Endothelial cell of umbilical vein (primary cell): ENCODE results near the gene PARM1. TPM values are rescaled to one million over a fixed set of nuclear protein-coding genes. Genes with fewer than 3 reads are reported as not detected.

Experiments used
- BruUV-seq: library from RNA; stranded (reverse); fragments of 400-500 nt; replicated peaks from 2 replicates; lab custom pipeline; 2021; lab: Mats Ljungman, UMichigan
- CTCF ChIA-PET: fragments of 300-600, 350-600 bp; sonication (Branson Sonifier 250); formaldehyde crosslinking; loops from one replicate; lab custom pipeline; 2021; ENCODE audit warnings: antibody characterized with exemption, inconsistent platforms; lab: Charles Lee
- POLR2A ChIA-PET: fragments of 300-600, 350-600 bp; sonication (Branson Sonifier 250); formaldehyde crosslinking; loops from one replicate; lab custom pipeline; 2021; ENCODE audit warnings: antibody characterized with exemption, inconsistent platforms; lab: Charles Lee
- DNase-seq: peaks from one replicate; pipeline ENCODE4 v3.0.0-alpha.2; 2011; ENCODE audit warnings: low read depth, low spot score
- FAIRE-seq: peaks from 2 replicates; lab custom pipeline; 2011; peaks lifted over from hg19 to GRCh38; lab: Jason Lieb, UNC
- H2AFZ ChIP-seq: 2 replicates; pipeline ENCODE4 v1.6.0; 2012; ENCODE audit warnings: low read depth, low read length, control low read depth, inconsistent platforms
- H3K27ac ChIP-seq: 2 replicates; pipeline ENCODE4 v1.5.1; 2011; ENCODE audit warnings: low read depth, mild to moderate bottlenecking, control low read depth, low read length, moderate library complexity; ENCODE audit not compliant: insufficient read depth
- H3K27me3 ChIP-seq, 2 experiments: 2 replicates each; pipeline versions ENCODE4 v1.6.0 to v1.6.1; 2011; ENCODE audit warnings: low read length in 2 of 2, mixed read lengths in 1 of 2; ENCODE audit not compliant: control insufficient read depth in 2 of 2, insufficient read depth in 2 of 2
- H3K36me3 ChIP-seq, 2 experiments: 2 replicates in 1 of 2; 3 replicates in 1 of 2; pipeline ENCODE4 v1.5.1; 2011; ENCODE audit warnings: low read length in 2 of 2, mild to moderate bottlenecking in 1 of 2, moderate library complexity in 1 of 2; ENCODE audit not compliant: control insufficient read depth in 2 of 2, insufficient read depth in 2 of 2; ENCODE audit errors: extremely low read depth in 1 of 2
- H3K4me1 ChIP-seq: 3 replicates; pipeline ENCODE4 v1.5.1; 2011; ENCODE audit warnings: mild to moderate bottlenecking, low read length; ENCODE audit not compliant: control insufficient read depth, insufficient read depth; ENCODE audit errors: extremely low read depth
- H3K4me2 ChIP-seq: 2 replicates; pipeline ENCODE4 v1.6.1; 2011; ENCODE audit warnings: low read length, control low read depth, mixed read lengths; ENCODE audit not compliant: insufficient read depth
- H3K4me3 ChIP-seq, 3 experiments: fragments of 200-600 bp in 1 of 3; sonication (generic), shearing (Covaris generic) in 1 of 3; replicated peaks in 1 of 3; 2 replicates each; pipeline ENCODE4 v1.5.1; 2011 to 2016; ENCODE audit warnings: control low read depth in 3 of 3, low read length in 3 of 3, mild to moderate bottlenecking in 2 of 3, inconsistent platforms in 1 of 3, low read depth in 1 of 3, moderate library complexity in 1 of 3; ENCODE audit not compliant: insufficient read depth in 1 of 3
- H3K79me2 ChIP-seq: 2 replicates; pipeline ENCODE4 v1.6.0; 2012; ENCODE audit warnings: low read length, inconsistent platforms; ENCODE audit not compliant: control insufficient read depth, insufficient read depth
- H3K9ac ChIP-seq: replicated peaks from 2 replicates; pipeline ENCODE3; 2011; ENCODE audit warnings: low read length, control low read depth; ENCODE audit not compliant: insufficient read depth; ENCODE audit errors: extremely low read depth
- H3K9me1 ChIP-seq: replicated peaks from 3 replicates; pipeline ENCODE4 v1.6.0; 2011; ENCODE audit warnings: mild to moderate bottlenecking, low read length; ENCODE audit not compliant: control insufficient read depth, insufficient read depth; ENCODE audit errors: extremely low read depth
- H3K9me3 ChIP-seq: replicated peaks from 2 replicates; pipeline ENCODE4 v1.5.1; 2012; ENCODE audit warnings: low read length, inconsistent platforms; ENCODE audit not compliant: control insufficient read depth, insufficient read depth
- H4K20me1 ChIP-seq: replicated peaks from 2 replicates; pipeline ENCODE3; 2011; ENCODE audit warnings: mild to moderate bottlenecking, low read length; ENCODE audit not compliant: control insufficient read depth, insufficient read depth; ENCODE audit errors: extremely low read depth
- CTCF ChIP-seq, 2 donors: IDR thresholded peaks; 1 replicate in 1 of 2; 2 replicates in 1 of 2; pipeline ENCODE4 v1.5.1; 2011; ENCODE audit warnings: low read length in 2 of 2, mild to moderate bottlenecking in 2 of 2, moderate library complexity in 2 of 2, control low read depth in 1 of 2, inconsistent platforms in 1 of 2, low read depth in 1 of 2; ENCODE audit not compliant: insufficient read depth in 1 of 2; ENCODE audit errors: extremely low read depth in 1 of 2
- EZH2 ChIP-seq: IDR thresholded peaks from 2 replicates; pipeline ENCODE4 v1.6.1; 2012; ENCODE audit warnings: borderline replicate concordance, low read depth, mild to moderate bottlenecking, moderate library complexity, low read length, inconsistent platforms; ENCODE audit not compliant: severe bottlenecking
- FOS ChIP-seq: IDR thresholded peaks from 2 replicates; pipeline ENCODE4 v1.6.1; 2011; ENCODE audit warnings: mild to moderate bottlenecking, low read length, moderate library complexity, borderline replicate concordance; ENCODE audit not compliant: insufficient read depth
- GATA2 ChIP-seq: IDR thresholded peaks from 2 replicates; pipeline ENCODE4 v1.7.0; 2011; ENCODE audit warnings: low read depth, mild to moderate bottlenecking, moderate library complexity, mixed read lengths, low read length; ENCODE audit not compliant: insufficient read length, insufficient read depth
- JUN ChIP-seq: IDR thresholded peaks from 2 replicates; pipeline ENCODE4 v1.6.1; 2011; ENCODE audit warnings: borderline replicate concordance, low read depth; ENCODE audit not compliant: insufficient read length, insufficient read depth
- MAX ChIP-seq: IDR thresholded peaks from 2 replicates; pipeline ENCODE4 v1.6.1; 2011; ENCODE audit not compliant: insufficient read depth, insufficient read length
- MYC ChIP-seq: IDR thresholded peaks from one replicate; pipeline ENCODE4 v1.6.1; 2011; ENCODE audit warnings: mild to moderate bottlenecking, low read depth, low read length
- POLR2A ChIP-seq: IDR thresholded peaks from 2 replicates; pipeline ENCODE4 v1.6.1; 2012; ENCODE audit warnings: low read depth, mild to moderate bottlenecking, control low read depth, low read length
- POLR2AphosphoS5 ChIP-seq: IDR thresholded peaks from 2 replicates; pipeline ENCODE4 v1.6.1; 2012; ENCODE audit warnings: low read depth, mild to moderate bottlenecking, control low read depth, low read length, moderate library complexity; ENCODE audit not compliant: insufficient read depth
- dilution Hi-C: fragments of 300-500 bp; cut with MboI; formaldehyde crosslinking; loops from one replicate; pipeline ENCODE4 v1.15.0; 2019; ENCODE audit warnings: low sequenced_read_pairs; ENCODE audit not compliant: extremely low pct_ligation_motif_present
- intact Hi-C: fragments of 100-400 bp; cut with micrococcal nuclease; formaldehyde crosslinking; loops from one replicate; pipeline ENCODE4 v1.10.0; 2022
- polyA plus RNA-seq, 4 experiments: library from polyadenylated mRNA; depleted of rRNA in 3 of 4; stranded (reverse) in 3 of 4; unstranded in 1 of 4; fragments of >200 nt; gene quantifications; 2 replicates each; pipeline versions ENCODE4 v1.2.1 to v1.2.3, GENCODE V29; 2011 to 2012; ENCODE audit warnings: missing spikeins in 1 of 4
- total RNA-seq: library from RNA; stranded (reverse); gene quantifications from 2 replicates; pipeline ENCODE4 v1.2.3, GENCODE V29; 2021

PARM1 gene
- total and polyA plus RNA-seq, 2 donors (not counting 3 experiments of a cell fraction or from before 2014, with no cell fraction given), result 0.01 TPM; not detected in 1

GRCh38 chr4:75099321-75099720 lies 166.4 kb downstream of the PARM1 start:
- dilution Hi-C loops, result no loop called here
- H3K9me1 ChIP-seq, result no peaks in the 10 kb centered on the region
- no peaks in the 10 kb centered on the region for H3K4me1 ChIP-seq
- TF ChIP-seq POLR2AphosphoS5 (no peak), POLR2A (no peak), FOS (no peak), EZH2 (no peak), JUN (no peak), CTCF (IDR thresholded peaks at IDR 0.05; ENCODE audit: extremely low read depth in 1 of 2, insufficient read depth in 1 of 2, low read depth in 1 of 2, low read length in 2 of 2) (no peak), MYC (no peak), GATA2 (no peak), MAX (no peak)
- no peaks in the 10 kb centered on the region for H3K27me3 ChIP-seq
- no peak overlapping the region for H2AFZ ChIP-seq
- H3K4me2 ChIP-seq, result no peak overlapping the region
- DNase-seq (no peak), FAIRE-seq (no peak)
- BruUV-seq, result no TSS peak
- H4K20me1 ChIP-seq, result no peaks in the 10 kb centered on the region
- H3K4me3 ChIP-seq, result no peak overlapping the region
- no peaks in the 10 kb centered on the region for H3K79me2 ChIP-seq
- no peak overlapping the region for H3K9ac ChIP-seq
- CTCF ChIA-PET, result interaction anchor here (1.2 kb wide), 1 partner anchor 9 kb away, joined by 3 read pairs; no protein-coding TSS in a partner anchor
- POLR2A ChIA-PET, result no interaction called here
- no peaks in the 10 kb centered on the region for H3K36me3 ChIP-seq
- H3K9me3 ChIP-seq, result no peaks in the 10 kb centered on the region
- intact Hi-C loops, result no loop called here
- H3K27ac ChIP-seq, result no peak overlapping the region

Other genes with a start within 250 kb of the PARM1 start
- not detected in 2 replicates for gene BTC, start 138.6 kb upstream of the PARM1 start, total RNA-seq
- gene BTC, start 138.6 kb upstream of the PARM1 start, polyA plus RNA-seq, result 0.04 and 0.05 TPM in 2 replicates